GM21447 (cell line): ENCODE data around the gene PPP2R2C.

Experiments
- ATAC-seq: cut with Tn5 transposase; IDR thresholded peaks from one replicate; pipeline ENCODE4 v1.9.1; 2021; ENCODE audit not compliant: unreplicated experiment

PPP2R2C gene

DNA sequence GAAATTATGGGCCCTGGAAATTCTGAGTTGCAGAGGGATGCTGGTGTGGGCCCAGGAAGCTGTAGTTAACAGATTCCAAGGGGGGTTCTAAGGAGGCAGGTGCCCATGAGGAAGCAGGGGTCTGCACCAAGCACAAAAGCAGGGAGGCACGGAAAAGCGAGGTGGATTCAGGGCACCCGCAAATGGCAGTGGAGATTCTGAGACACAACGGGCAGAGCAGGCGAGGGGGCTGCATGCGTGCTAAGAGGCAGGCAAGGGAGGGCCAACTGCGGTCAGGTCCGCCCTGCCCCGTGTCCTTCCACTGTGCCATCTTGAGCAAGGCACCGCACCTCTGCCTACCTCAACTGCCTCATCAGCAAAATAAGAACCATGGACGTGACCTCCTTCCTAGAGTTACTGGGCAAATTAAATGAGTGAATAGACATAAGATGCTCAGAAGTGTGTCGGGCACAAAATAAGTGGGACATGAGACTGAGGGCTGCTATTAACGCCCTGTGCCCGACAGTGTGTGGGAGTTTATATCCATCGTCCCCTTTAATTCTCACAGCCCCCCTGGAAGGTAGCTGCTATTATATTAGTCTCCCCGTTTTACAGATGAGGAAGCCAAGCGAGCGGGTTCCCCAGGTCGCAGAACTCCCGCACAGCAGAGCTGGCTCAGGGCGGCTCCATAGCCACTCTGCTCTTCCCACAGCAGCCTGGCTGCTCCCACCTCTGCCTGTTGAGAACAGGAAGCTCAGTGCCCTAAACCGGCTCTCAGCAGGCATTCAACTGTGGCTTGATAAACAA is 67.6 kb downstream of the PPP2R2C start:
- no peak for ATAC-seq

DNA sequence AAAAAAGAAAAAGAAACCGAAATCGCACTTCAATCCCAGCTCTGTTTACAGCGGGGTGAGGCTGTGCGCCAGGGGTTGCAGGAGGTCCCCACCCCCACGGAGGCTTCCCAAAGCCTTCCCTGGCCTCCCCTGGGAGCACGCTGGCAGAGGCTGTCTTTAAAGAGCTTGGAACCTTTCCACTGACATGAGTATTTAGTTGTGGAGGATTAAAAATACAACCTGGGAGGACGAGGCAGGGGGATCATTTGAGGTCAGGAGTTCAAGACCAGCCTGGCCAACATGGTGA is 69.1 kb downstream of the PPP2R2C start:
- ATAC-seq, result no peak

DNA sequence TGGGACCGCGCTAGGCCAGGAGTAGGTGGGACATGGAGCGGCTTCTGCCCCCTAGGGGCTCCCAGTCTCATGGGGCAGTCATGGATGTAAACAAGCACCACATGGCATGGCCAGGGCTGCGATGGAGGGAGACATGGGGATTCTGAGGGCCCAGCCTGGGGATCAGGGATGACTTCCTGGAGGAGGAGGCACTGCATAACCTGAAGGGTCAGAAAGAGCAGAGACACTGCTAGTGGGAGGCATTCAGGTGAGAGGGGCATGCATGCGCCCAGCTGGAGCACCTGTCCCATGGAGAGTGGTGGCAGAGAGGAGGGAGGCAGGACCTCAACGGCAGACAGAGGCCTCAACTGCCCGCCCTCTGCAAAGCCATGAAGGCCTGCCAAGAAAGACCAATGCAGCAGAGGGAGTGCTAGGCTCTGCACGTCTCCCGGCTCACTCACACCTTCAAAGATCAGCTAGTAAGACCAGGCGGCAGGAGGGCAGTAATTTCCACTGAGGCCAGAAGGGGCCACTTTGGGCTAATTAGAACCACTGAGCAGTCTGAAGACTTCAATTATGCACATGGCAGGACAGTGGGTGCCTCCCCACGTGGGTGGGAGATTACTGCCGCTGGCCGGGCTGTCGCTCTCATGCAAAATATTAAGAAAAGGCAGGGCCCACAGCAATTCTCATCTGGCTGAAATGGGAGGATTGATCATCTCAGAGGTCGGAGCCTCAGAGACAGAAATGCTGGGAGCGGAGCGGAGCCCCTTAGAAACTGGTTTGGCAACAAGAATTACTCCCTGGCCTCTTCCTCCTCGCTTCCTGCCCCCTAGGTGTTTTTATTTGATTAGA is 69.6 kb downstream of the PPP2R2C start:
- no peak for ATAC-seq

DNA sequence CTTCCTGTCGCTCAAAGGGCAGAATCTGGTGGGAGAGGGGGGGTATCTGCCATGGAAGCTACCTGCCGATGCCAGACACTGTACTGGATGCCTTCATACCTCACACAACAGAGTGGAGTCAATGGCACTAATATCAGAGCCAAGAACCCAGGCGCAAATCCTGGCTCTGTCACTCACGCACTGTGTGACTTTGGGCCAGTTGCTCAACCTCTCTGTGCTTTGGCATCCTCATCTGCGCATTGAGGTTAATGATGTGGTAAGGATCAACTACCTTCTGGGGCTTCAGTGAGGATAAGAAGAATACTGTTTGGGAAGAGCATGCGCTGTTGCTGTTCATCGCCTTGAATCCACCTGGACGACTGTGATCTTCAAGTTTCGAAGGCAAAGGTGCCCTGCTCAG is 70.6 kb downstream of the PPP2R2C start:
- ATAC-seq, result no peak

DNA sequence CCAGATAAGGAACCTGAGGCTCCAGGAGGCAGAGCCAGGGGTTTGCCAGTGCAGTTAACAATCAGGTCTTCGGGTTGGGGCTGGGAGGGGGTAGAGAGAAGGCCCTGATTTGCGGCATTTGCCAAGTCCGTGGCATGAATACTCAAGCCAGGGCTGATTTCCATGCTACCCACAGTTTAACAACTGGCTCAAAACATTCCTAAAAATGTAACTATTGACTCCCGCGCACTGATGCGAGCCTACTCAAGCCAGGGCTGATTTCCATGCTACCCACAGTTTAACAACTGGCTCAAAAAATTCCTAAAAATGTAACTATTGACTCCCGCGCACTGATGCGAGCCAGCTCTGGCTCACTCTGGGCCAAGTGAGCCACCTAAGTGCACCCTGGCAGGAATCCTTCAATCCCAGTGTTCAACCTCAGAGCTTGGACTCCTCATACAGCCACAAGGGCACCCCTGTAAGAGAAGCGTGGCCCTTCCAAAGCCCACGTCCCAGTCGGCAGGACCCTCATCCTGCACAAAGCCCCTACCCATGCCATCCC is 75.6 kb downstream of the PPP2R2C start:
- ATAC-seq, result no peak

DNA sequence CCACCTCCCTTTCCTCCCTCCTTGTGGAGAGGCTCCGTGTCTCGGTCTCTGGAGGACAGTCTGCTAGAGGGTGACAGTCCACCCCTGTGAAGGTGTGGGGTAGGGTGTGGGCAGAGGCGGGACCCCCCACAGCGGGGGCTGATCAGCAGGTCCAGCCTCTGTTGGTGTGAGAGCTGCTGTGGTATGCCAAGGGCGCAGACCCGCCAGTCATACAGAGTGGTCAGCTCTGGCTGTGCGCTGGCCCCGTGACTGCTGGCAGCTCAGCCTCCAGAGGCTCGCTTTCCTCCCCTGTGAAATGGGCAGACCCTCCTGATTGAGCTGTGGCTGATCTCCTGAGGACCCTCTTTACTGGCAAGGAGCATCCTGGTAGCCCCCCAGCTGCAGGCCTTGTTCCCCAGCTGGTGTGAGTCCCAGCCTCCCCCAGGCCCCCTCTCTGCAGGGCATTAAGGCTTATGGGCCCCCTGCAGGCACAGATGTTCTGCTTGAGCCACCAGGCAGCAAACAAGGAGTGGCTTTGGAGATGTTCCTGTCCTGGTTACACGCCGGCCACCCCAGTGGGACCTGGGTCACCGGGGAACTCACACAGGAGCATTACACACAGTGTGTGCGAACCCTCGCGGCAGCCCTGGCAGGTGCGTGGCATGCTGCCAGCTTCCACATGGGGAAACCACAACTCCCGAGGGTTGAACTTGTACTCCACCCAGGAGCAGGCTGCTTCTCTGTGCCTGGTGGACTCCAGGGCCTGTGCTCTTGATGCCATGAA is 76.8 kb downstream of the PPP2R2C start:
- ATAC-seq, result no peak

DNA sequence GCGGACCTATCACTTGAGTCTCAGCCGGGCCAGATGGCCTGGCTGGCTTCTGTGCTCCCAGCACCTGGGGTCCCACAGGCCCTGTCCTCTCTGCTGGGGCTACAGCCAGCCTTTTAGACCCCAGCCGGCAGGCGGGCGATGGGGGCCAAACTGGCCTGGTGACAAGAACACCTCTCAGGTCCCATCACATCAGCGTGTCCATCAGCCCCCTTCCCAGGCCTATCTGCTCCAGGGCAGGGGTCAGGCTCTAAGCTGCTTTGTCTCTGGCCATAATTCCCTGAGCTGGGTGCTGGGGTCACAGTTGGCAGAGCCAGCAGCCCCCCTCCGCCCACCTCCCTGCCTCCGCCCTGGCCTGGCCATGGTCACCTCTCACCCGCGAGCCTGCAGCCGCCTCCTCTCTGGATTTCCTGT is 77.7 kb downstream of the PPP2R2C start:
- no peak for ATAC-seq

DNA sequence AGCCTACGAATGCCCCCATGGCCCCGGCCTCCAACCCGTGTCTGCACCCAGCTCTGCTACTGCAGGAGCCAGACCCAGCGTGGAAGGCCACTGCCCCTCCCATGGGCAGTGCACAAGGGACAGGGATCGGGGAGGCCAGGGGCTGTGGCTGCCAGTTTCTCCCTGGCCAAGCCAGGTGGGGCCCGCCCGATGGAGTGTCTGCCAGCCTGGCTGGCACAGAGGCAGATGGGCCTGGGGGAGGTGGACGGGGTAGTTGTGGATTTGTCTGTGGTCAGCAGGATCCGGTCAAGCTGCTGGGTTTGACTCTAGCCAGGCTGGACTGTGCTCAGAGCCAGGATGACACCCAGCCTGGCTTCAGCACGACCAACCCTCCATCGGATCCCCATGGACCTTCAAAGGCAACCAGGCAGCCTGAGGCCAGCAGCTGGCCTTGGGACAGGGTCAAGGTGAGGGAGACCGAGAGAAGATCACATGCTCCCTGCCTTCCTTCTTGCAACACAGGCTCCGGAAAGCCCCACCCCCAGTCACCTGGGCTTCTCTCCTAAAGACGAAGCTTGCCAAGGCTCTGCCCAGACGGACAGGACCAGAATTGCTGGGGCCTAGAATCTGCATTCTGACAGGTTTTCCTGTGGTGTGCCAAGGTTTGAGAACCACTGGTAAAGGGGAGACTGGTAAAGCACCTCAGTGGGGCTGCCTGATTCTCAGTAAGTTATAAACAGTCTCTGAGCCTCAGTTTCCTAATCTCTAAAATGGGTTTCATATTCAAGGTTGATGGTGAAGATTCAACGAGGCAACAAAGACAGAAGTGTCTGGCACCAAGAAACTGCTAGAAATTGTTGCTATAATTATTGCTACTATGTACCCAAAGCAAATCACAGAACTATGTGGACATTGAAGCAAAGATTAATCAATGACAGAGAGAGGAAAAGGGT is 78.6 kb downstream of the PPP2R2C start:
- ATAC-seq, result no peak

DNA sequence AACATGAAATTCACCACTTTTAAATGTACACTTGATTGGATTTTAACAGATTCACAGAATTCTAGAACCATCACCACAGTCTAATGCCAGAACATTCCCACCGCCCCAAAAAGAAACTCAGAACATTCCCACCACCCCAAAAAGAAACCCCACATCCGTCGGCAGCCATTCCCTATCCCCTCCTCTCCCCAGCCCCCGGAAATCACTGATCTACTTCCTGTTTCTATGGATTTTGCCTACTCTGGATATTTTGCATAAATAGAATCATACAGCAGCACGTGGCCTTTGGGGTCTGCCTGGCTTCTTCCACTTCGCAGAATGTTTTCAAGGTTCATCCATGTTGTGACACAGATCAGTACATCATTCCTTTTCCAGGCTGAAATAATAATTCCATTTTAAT is 79.3 kb downstream of the PPP2R2C start:
- ATAC-seq, result no peak

DNA sequence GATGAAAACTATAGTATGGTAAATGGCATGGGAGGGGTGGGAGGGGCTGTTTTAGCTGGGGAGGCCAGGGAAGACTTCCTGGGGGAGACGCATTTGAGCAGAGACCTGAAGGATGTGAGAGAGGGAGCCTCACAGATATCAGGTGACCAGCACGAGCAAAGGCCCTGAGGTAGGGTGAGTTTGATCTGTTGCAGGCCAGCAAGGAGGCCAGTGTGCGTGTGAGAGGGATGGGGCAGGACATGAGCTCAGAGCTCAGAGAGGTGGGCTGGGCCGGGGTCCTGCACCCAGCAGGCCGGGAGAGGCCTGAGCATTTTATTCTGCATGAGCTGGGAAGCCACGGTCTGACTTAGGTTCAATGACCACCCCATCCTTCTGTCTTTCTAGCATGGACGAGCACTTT is 80.0 kb downstream of the PPP2R2C start:
- ATAC-seq, result no peak

DNA sequence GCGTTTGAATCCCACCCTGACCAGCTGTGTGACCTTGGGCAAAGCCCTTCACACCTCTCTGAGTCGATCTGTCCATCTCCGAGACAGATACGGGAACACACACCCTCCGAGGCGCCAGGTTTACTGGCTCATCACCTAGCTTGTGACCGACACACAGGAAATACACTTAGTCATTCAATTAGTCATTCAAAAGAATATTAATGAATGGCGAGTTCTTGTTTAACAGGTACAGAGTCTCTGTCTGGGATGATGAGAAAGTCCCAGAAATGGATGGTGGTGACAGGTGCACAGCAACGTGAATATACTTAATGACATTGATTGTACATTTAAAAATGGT is 80.6 kb downstream of the PPP2R2C start:
- no peak for ATAC-seq

DNA sequence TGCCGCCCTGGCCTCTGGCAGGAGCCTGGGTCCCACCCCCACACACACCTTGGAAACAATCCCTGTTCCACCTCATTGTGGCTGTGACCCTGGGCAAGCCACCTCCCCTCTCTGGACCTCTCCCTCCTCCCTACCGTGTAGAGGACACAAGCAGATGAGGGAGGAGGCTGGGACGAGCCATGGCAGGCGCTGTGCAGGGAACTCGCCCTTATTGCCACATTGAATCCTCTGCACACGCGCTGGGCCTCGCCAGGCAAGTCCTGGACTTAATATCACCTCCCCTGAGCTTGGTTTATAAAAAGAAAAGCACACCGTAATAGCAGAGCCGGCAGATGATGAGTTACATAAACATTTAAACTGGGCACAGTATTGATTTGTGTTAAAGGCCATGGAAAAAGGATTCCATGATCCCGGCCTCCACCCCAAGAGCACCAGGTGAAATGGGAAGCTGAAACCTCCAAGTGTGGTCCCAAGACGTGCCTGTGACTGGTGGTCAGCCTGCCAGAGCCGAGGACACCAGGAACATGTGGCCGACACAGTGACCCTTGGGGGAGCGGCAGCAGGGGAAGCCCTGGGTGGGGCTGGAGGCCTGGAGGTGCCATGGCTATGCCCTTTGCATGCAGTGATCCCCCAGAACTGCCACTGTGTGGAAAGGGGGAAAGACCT is 81.1 kb downstream of the PPP2R2C start:
- no peak for ATAC-seq

DNA sequence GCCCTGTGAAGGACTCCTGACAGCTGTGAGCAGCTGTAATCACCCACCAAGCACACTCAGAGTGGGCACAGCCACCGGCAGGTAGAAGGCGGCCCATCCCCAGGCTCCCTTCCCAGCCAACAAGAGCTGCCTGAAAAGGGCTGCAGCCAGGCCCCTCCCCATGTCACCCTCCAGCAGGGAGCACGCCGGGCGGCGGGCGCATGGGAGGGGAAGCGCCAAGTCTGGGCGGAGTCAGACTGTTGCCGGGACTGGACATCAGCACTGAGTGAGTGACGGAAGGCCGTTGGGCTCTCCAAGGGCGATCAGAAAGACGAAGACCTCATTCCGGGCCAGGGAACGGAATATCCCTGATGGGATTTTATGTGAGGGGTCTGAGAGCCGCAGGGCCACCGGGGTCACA is 82.1 kb downstream of the PPP2R2C start:
- no peak for ATAC-seq

DNA sequence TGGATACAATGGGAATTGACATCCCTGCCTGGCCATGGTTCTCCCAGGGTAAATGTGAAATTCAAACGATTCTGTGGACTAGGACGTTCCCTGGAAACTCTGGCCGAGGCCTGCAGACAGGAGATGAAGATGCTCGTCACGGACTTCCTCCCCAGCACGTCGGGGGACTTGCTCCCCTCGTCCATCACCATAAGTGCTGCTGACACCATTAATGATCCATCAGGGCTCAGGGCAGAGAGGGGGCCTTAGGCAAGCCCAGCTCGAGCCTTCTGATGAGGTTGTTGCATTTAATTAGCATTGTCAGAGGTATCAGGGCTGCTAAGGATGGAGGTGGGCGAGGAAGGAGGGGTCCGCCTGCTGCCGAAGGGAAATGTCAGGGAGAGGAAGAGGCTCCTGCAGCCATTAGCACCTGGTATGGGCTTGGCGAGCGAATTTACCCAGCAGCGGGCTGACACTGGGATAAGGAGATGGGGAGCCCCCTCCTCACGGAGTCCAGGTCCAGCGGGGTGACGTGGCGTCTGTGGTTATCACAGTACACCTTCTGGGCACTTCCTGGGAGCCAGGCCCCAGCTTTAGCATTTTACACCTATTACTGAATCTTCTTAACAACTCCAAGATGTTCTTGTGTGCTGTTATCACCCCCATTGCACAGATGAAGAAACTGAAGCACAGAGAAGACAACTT is 83.1 kb downstream of the PPP2R2C start:
- ATAC-seq, result no peak

DNA sequence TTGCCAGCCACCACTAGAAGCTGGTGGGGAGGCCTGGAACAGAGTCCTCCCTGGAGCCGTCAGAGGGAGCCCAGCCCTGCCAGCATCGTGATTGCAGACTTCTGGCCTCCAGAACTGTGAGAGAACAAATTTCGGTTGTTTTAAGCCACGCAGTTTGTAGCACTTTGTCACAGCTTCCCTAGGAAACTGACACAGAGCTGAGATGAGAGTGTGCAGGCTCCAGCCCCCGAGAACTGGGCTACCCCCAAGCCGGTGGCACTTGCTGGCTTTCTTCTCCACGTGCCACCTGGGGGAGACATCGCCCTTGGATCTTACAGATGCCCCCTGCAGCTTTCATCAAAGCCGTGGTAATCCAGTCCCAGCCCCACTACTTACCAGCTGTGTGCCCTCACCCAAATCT is 83.7 kb downstream of the PPP2R2C start:
- no peak for ATAC-seq

DNA sequence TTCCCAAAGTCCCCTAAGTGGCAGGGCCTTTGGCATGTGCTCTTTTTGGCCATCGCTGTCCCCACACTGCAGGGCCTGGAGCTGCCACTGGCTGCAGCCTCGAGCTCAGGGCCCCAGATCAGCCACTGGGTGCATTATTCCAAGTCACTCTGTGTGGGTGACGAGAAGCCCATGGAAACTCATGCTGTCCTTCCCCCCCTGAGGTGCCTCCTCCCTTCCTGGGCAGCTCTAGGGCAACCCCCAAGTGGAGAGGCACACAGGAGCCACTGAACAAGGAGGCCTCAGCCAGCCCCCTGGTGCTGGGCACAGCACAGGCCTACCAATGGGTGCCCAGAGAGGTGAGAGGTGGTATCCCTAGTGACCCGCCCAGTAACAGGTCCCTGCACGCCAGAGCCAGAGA is 84.5 kb downstream of the PPP2R2C start:
- no peak for ATAC-seq

DNA sequence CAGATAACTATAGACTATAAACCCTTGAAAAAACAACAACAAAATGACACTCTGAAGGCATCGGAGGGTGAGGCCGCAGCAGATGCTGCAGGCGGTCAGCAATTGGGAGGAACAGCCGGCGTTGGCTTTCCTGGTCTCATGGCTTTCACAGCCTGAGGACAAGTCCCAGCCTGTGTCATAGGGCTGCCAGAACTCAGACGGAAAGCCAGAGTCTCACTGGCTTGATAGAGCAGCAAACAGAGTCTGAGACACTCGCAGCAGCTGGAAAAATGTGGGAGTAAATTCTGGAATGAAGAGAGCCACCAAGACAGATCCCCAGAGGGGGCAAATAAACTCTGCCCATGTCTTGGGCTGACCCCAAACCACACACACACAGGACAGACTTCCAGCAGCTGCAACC is 86.3 kb downstream of the PPP2R2C start:
- no peak for ATAC-seq

DNA sequence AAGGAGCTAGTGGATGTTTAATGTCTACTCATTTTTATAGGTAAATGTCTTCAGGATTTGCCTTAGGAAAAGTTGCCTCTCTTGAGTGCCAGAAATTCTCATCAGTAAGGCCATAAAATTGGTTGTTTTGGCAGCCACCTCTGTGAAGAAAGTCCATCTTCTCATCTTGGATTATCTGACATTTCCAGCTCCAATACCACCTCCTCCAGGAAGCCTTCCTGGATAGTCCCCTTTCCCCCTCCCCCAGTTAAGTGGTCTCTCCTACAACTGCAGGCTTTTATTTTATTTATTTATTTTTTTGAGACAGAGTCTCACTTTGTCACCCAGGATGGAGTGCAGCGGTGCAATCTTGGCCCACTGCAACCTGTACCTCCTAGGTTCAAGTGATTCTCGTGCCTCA is 87.1 kb downstream of the PPP2R2C start:
- ATAC-seq, result no peak

DNA sequence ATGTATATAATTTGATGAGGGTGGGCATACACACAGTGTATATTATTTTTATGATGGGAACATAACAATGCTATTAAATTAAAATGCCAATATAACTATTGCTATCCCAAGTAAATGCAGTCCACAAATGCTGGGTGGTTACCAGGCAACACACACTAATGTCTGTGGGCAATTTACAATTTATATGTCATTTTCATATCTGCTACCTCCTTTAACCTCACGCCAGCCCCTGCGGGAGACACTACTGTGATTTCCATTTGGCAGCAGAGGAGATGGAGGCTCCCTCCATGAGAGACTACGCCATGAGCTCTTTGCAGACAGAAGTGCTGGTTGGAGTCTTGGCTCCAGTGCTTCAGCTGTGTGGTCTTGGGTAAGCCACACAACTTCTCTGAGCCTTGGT is 87.9 kb downstream of the PPP2R2C start:
- no peak for ATAC-seq

DNA sequence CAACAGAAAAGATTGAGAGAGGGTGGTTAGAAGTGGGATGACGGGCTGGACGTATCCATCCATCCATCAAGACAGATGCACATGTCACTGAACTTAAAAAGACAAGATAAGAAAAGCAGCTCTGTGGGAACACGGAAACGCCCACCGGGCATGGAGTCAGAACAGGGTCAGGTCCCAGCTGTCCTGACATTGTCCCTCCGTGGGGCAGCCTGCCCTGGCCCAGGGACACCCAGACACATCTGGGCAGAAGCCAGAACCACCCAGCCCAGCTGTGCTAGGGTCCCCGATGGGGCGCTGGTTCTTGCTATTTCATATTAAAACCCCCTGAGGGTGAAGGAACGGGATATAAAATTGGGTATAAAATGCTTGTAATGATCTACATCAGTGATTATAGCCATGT is 88.5 kb downstream of the PPP2R2C start:
- no peak for ATAC-seq
